IPS DF 6.9 (cell line): Measurements from ENCODE around the gene NECTIN4.
"Not testable (repeated sequence)": the region's sequence is repeated elsewhere in the genome, so short reads cannot be mapped to it uniquely, and the experiment has no call there.

Source experiments
- DNase-seq: peaks from one replicate; pipeline ENCODE4 v3.0.0-alpha.2; 2013; ENCODE audit warnings: low read depth, low spot score
- H3K27ac ChIP-seq: one replicate; pipeline ENCODE4 v1.5.1; 2013; ENCODE audit warnings: low read length, control low read depth
- H3K27me3 ChIP-seq: 2 replicates; pipeline ENCODE4 v1.6.1; 2013; ENCODE audit warnings: mild to moderate bottlenecking, low read length; ENCODE audit not compliant: control insufficient read depth, insufficient read depth
- H3K36me3 ChIP-seq: 2 replicates; pipeline ENCODE4 v1.6.1; 2013; ENCODE audit warnings: low read length; ENCODE audit not compliant: control insufficient read depth, insufficient read depth
- H3K4me1 ChIP-seq: 2 replicates; pipeline ENCODE4 v1.6.1; 2013; ENCODE audit warnings: low read length; ENCODE audit not compliant: control insufficient read depth, insufficient read depth
- H3K4me3 ChIP-seq: 2 replicates; pipeline ENCODE4 v1.5.1; 2013; ENCODE audit warnings: mild to moderate bottlenecking, low read length
- H3K9me3 ChIP-seq: 2 replicates; pipeline ENCODE4 v1.6.1; 2013; ENCODE audit warnings: low read length, inconsistent platforms; ENCODE audit not compliant: control insufficient read depth, insufficient read depth
- WGBS: extraction: QIAGEN DNeasy Blood & Tissue Kit; methylation state at CpG from one replicate; pipeline ENCODE4 v1.1.7; 2013; ENCODE audit warnings: mixed read lengths, missing lambda C conversion rate; ENCODE audit not compliant: insufficient read length, insufficient coverage; 5-methylcytosine and 5-hydroxymethylcytosine counted together

NECTIN4 gene

GRCh38 chr1:161122967-161123366 lies 33.6 kb upstream of the NECTIN4 start:
- no peaks in the 10 kb centered on the region for H3K27me3 ChIP-seq
- no peak for DNase-seq
- no CpG with 5 or more reads among the region's 6 CpGs for WGBS
- peaks cover 6% of the 10 kb centered on the region; the same call in 1 of the 2 replicates for H3K4me1 ChIP-seq
- H3K36me3 ChIP-seq = peaks cover 32% of the 10 kb centered on the region
- no peak overlapping the region for H3K27ac ChIP-seq
- H3K4me3 ChIP-seq = no peak overlapping the region
- no peaks in the 10 kb centered on the region for H3K9me3 ChIP-seq

GRCh38 chr1:161121834-161122233 lies 32.5 kb upstream of the NECTIN4 start:
- no peaks in the 10 kb centered on the region for H3K27me3 ChIP-seq
- peaks cover 6% of the 10 kb centered on the region; the same call in 1 of the 2 replicates for H3K4me1 ChIP-seq
- no peak overlapping the region for H3K27ac ChIP-seq
- H3K4me3 ChIP-seq = no peak overlapping the region
- no CpG with 5 or more reads among the region's 4 CpGs for WGBS
- DNase-seq = no peak
- H3K36me3 ChIP-seq = peaks cover 30% of the 10 kb centered on the region
- no peaks in the 10 kb centered on the region for H3K9me3 ChIP-seq

- Histone ChIP-seq H3K9me3 (no peaks in the 10 kb centered on the region), H3K27me3 (no peaks in the 10 kb centered on the region), H3K27ac (no peak overlapping the region), H3K36me3 (peaks cover 30% of the 10 kb centered on the region), H3K4me3 (no peak overlapping the region), H3K4me1 (peaks cover 6% of the 10 kb centered on the region; the same call in 1 of the 2 replicates)
- WGBS = no CpG with 5 or more reads among the region's 3 CpGs
- DNase-seq = no peak
Observed at GRCh38 chr1:161121042-161121650, 31.8 kb upstream of the NECTIN4 start.

- Histone ChIP-seq H3K9me3 (no peaks in the 10 kb centered on the region), H3K36me3 (peaks cover 29% of the 10 kb centered on the region), H3K27me3 (no peaks in the 10 kb centered on the region), H3K27ac (no peak overlapping the region), H3K4me3 (no peak overlapping the region; the same call in 1 of the 2 replicates), H3K4me1 (peaks cover 6% of the 10 kb centered on the region; the same call in 1 of the 2 replicates)
- WGBS = no CpG with 5 or more reads among the region's 10 CpGs
- DNase-seq = no peak
Observed at GRCh38 chr1:161119092-161119903, 29.9 kb upstream of the NECTIN4 start.

- peaks cover 6% of the 10 kb centered on the region; the same call in 1 of the 2 replicates for H3K4me1 ChIP-seq
- H3K9me3 ChIP-seq = no peaks in the 10 kb centered on the region
- H3K36me3 ChIP-seq = peaks cover 20% of the 10 kb centered on the region
- DNase-seq = peak; percentile 68
- H3K4me3 ChIP-seq = peak within 1 kb of the TSS; percentile 97
- WGBS = no CpG with 5 or more reads among the region's 58 CpGs
- H3K27me3 ChIP-seq = no peaks in the 10 kb centered on the region
- no peak within 1 kb of the TSS for H3K27ac ChIP-seq
Observed at GRCh38 chr1:161117759-161118581, 28.6 kb upstream of the NECTIN4 start, which contains the start of the genes NIT1 and PFDN2. Gene NIT1 (plus strand): TSS chr1:161118105. CDS start chr1:161118177, 72 bp downstream. Gene PFDN2 (minus strand): TSS chr1:161118037. CDS start chr1:161118026, 11 bp downstream.

- not testable (repeated sequence) for H3K4me3 ChIP-seq, H3K36me3 ChIP-seq
Observed at GRCh38 chr1:161115961-161116360, 26.6 kb upstream of the NECTIN4 start.

GRCh38 chr1:161115132-161115711 lies 25.9 kb upstream of the NECTIN4 start:
- Histone ChIP-seq H3K4me3 (no peak overlapping the region), H3K27ac (no peak overlapping the region), H3K4me1 (peaks cover 6% of the 10 kb centered on the region; the same call in 1 of the 2 replicates), H3K36me3 (peaks cover 3% of the 10 kb centered on the region; the same call in 1 of the 2 replicates), H3K27me3 (no peaks in the 10 kb centered on the region), H3K9me3 (no peaks in the 10 kb centered on the region)
- WGBS = no CpG with 5 or more reads among the region's 12 CpGs
- DNase-seq = no peak

More at GRCh38 chr1:161115961-161116360, 26.6 kb upstream of the NECTIN4 start:
- H3K9me3 ChIP-seq, H3K27ac ChIP-seq, H3K27me3 ChIP-seq, H3K4me1 ChIP-seq, DNase-seq: not testable (repeated sequence)
- no CpG with 5 or more reads among the region's 6 CpGs for WGBS

- WGBS = no CpG with 5 or more reads among the region's 2 CpGs
- H3K4me1 ChIP-seq = peaks cover 6% of the 10 kb centered on the region; the same call in 1 of the 2 replicates
- H3K36me3 ChIP-seq = peaks cover 1% of the 10 kb centered on the region; the same call in 1 of the 2 replicates
- no peak overlapping the region for H3K27ac ChIP-seq
- no peaks in the 10 kb centered on the region for H3K27me3 ChIP-seq
- H3K9me3 ChIP-seq = no peaks in the 10 kb centered on the region
- H3K4me3 ChIP-seq = no peak overlapping the region
- DNase-seq = no peak
Observed at GRCh38 chr1:161114556-161114955, 25.2 kb upstream of the NECTIN4 start.

GRCh38 chr1:161113915-161114314 lies 24.6 kb upstream of the NECTIN4 start:
- peaks cover 2% of the 10 kb centered on the region; the same call in 1 of the 2 replicates for H3K36me3 ChIP-seq
- no peaks in the 10 kb centered on the region for H3K9me3 ChIP-seq
- H3K4me1 ChIP-seq = peaks cover 2% of the 10 kb centered on the region; the same call in 1 of the 2 replicates
- no peak for DNase-seq
- H3K27me3 ChIP-seq = no peaks in the 10 kb centered on the region
- no peak overlapping the region for H3K4me3 ChIP-seq
- no CpG with 5 or more reads among the region's 1 CpG for whole genome bisulfite sequencing
- no peak overlapping the region for H3K27ac ChIP-seq
